ENCODE data around the gene EXD1.
"Not testable (repeated sequence)": the region's sequence is repeated elsewhere in the genome, so short reads cannot be mapped to it uniquely, and the experiment has no call there.

DNA sequence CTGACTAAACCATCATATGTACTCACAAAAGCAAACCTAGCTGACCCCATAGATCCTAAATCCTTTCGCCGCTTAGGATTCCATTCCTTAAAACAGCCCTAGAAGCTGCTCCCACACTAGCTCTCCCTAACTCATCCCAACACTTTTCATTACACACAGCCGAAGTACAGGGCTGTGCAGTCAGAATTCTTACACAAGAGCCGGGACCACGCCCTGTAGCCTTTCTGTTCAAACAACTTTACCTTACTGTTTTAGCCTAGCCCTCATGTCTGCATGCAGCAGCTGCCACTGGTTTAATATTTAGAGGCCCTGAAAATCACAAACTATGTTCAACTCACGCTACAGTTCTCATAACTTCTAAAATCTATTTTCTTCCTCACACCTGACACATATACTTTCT, 95.0 kb downstream of the EXD1 start:
- TF ChIP-seq, protein P1, sequence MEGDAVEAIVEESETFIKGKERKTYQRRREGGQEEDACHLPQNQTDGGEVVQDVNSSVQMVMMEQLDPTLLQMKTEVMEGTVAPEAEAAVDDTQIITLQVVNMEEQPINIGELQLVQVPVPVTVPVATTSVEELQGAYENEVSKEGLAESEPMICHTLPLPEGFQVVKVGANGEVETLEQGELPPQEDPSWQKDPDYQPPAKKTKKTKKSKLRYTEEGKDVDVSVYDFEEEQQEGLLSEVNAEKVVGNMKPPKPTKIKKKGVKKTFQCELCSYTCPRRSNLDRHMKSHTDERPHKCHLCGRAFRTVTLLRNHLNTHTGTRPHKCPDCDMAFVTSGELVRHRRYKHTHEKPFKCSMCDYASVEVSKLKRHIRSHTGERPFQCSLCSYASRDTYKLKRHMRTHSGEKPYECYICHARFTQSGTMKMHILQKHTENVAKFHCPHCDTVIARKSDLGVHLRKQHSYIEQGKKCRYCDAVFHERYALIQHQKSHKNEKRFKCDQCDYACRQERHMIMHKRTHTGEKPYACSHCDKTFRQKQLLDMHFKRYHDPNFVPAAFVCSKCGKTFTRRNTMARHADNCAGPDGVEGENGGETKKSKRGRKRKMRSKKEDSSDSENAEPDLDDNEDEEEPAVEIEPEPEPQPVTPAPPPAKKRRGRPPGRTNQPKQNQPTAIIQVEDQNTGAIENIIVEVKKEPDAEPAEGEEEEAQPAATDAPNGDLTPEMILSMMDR (IDR thresholded peaks at IDR 0.05), result not testable (repeated sequence)
- not testable (repeated sequence) for TF ChIP-seq POLR2AphosphoS5 (IDR thresholded peaks at IDR 0.05; ENCODE audit: insufficient read depth in 1 of 2, low read depth in 1 of 2)

Measured in vagina (tissue), 2 donors.